HepG2 (cell line): ENCODE measurements around the gene PBX2. TPM values are rescaled to one million over a fixed set of nuclear protein-coding genes. Genes with fewer than 3 reads are reported as not detected.

Experiments used
- ATAC-seq: fragments of 200-7000 bp; cut with Tn5 transposase; 3 replicates; pipeline ENCODE4 v1.9.1; 2020; ENCODE audit warnings: mild to moderate bottlenecking, moderate library complexity
- BruUV-seq: library from RNA; stranded (reverse); fragments of 400-500 nt; replicated peaks from 2 replicates; lab custom pipeline; 2021; lab: Mats Ljungman, UMichigan
- CTCF ChIA-PET: fragments of 300-600 bp; formaldehyde crosslinking; extraction: SDS; loops from one replicate; lab custom pipeline; 2021; ENCODE audit warnings: low total read pairs, inconsistent platforms, low intra/inter-chr PET ratio; lab: Yijun Ruan, JAX
- POLR2A ChIA-PET: fragments of 350-600 bp; sonication (Branson Sonifier 250); formaldehyde crosslinking; loops from one replicate; lab custom pipeline; 2020; ENCODE audit warnings: antibody characterized with exemption, inconsistent platforms; lab: Yijun Ruan, JAX
- DNase-seq: peaks from one replicate; pipeline ENCODE4 v3.0.0-alpha.2; 2015; ENCODE audit warnings: low spot score
- FAIRE-seq: peaks from 3 replicates; lab custom pipeline; 2011; peaks lifted over from hg19 to GRCh38; lab: Jason Lieb, UNC
- H2AFZ ChIP-seq: one replicate; pipeline ENCODE4 v1.6.1; 2011; ENCODE audit warnings: low read length, inconsistent platforms
- H3K27ac ChIP-seq: fragments of 300-600 bp; 3 replicates; pipeline ENCODE4 v1.8.0; 2011; ENCODE audit warnings: mixed run types, mild to moderate bottlenecking, mixed read lengths, low read length, inconsistent platforms; ENCODE audit not compliant: insufficient read depth; ENCODE audit errors: extremely low read length
- H3K27me3 ChIP-seq, 2 experiments: fragments of 200-600 bp in 1 of 2; 2 replicates in 1 of 2; 3 replicates in 1 of 2; pipeline versions ENCODE4 v1.6.0 to v1.8.0; 2011; ENCODE audit warnings: low read length in 2 of 2, mild to moderate bottlenecking in 2 of 2, moderate library complexity in 2 of 2, inconsistent platforms in 1 of 2; ENCODE audit not compliant: insufficient read depth in 2 of 2, control insufficient read depth in 1 of 2
- H3K36me3 ChIP-seq, 2 experiments: fragments of 200-600 bp in 1 of 2; replicated peaks in 1 of 2; 2 replicates in 1 of 2; 3 replicates in 1 of 2; pipeline versions ENCODE4 v1.5.1 to v1.8.0; 2011; ENCODE audit warnings: low read length in 2 of 2, inconsistent platforms in 1 of 2; ENCODE audit not compliant: insufficient read depth in 2 of 2, control insufficient read depth in 1 of 2
- H3K4me1 ChIP-seq: 2 replicates; pipeline ENCODE4 v1.5.1; 2012; ENCODE audit warnings: low read length, inconsistent platforms; ENCODE audit not compliant: insufficient read depth
- H3K4me2 ChIP-seq: 2 replicates; pipeline ENCODE4 v1.6.0; 2011; ENCODE audit warnings: low read depth, low read length, inconsistent platforms
- H3K4me3 ChIP-seq, 3 experiments: fragments of 200-600 bp in 1 of 3; sonication (generic), shearing (Covaris generic) in 1 of 3; replicated peaks in 1 of 3; 2 replicates each; pipeline ENCODE4 v1.5.1; 2011 to 2016; ENCODE audit warnings: low read length in 3 of 3, inconsistent platforms in 2 of 3, low read depth in 2 of 3, mild to moderate bottlenecking in 2 of 3, control low read depth in 1 of 3, mixed read lengths in 1 of 3; ENCODE audit not compliant: insufficient read depth in 1 of 3
- H3K79me2 ChIP-seq: one replicate; pipeline ENCODE4 v1.6.1; 2011; ENCODE audit warnings: low read length, inconsistent platforms; ENCODE audit not compliant: insufficient read depth
- H3K9ac ChIP-seq: 2 replicates; pipeline ENCODE4 v1.6.0; 2011; ENCODE audit warnings: mild to moderate bottlenecking, low read depth, low read length, inconsistent platforms; ENCODE audit not compliant: insufficient read depth
- H3K9me3 ChIP-seq: 2 replicates; pipeline ENCODE4 v1.5.1; 2012; ENCODE audit warnings: mild to moderate bottlenecking, low read length
- H4K20me1 ChIP-seq: 2 replicates; pipeline ENCODE4 v1.6.0; 2011; ENCODE audit warnings: inconsistent platforms, mild to moderate bottlenecking, low read length, moderate library complexity; ENCODE audit not compliant: insufficient read depth
- ATRX ChIP-seq: sonication (generic); formaldehyde crosslinking; IDR thresholded peaks from 2 replicates; pipeline ENCODE4 v1.4.0; 2020; ENCODE audit warnings: missing genetic modification reagents, borderline replicate concordance
- GATAD2A ChIP-seq: IDR thresholded peaks from 2 replicates; pipeline ENCODE4 v1.6.1; 2016
- GZF1 ChIP-seq: sonication (generic); formaldehyde crosslinking; IDR thresholded peaks from 2 replicates; pipeline ENCODE4 v1.5.1; 2020; ENCODE audit warnings: mild to moderate bottlenecking, missing genetic modification reagents
- HDAC1 ChIP-seq: sonication (generic); formaldehyde crosslinking; IDR thresholded peaks from 2 replicates; pipeline ENCODE4 v1.5.1; 2020; ENCODE audit warnings: mild to moderate bottlenecking, missing genetic modification reagents
- NR2F2 ChIP-seq: IDR thresholded peaks from 2 replicates; pipeline ENCODE4 v1.6.1; 2012; ENCODE audit warnings: low read depth, inconsistent platforms, borderline replicate concordance
- PHF21A ChIP-seq: sonication (generic); formaldehyde crosslinking; IDR thresholded peaks from 2 replicates; pipeline ENCODE4 v1.5.0; 2020; ENCODE audit warnings: mild to moderate bottlenecking, missing genetic modification reagents
- PRPF4 ChIP-seq: fragments of 200-400 bp; formaldehyde crosslinking; IDR thresholded peaks from 2 replicates; pipeline ENCODE4 v1.6.1; 2016; ENCODE audit warnings: low read length, low read depth; ENCODE audit not compliant: poor library complexity, severe bottlenecking
- RELA ChIP-seq: sonication (generic); formaldehyde crosslinking; IDR thresholded peaks from 2 replicates; pipeline ENCODE4 v1.4.0; 2020; ENCODE audit warnings: missing genetic modification reagents
- RFXANK ChIP-seq: IDR thresholded peaks from 2 replicates; pipeline ENCODE4 v1.6.1; 2016
- SALL1 ChIP-seq: sonication (generic); formaldehyde crosslinking; IDR thresholded peaks from 2 replicates; pipeline ENCODE4 v1.8.0; 2022; ENCODE audit warnings: mild to moderate bottlenecking, missing genetic modification reagents
- SKI ChIP-seq: fragments of 450-650 bp; IDR thresholded peaks from one replicate; pipeline ENCODE4 v1.6.1; 2018; ENCODE audit warnings: mild to moderate bottlenecking; ENCODE audit not compliant: partially characterized antibody
- ZMYM4 ChIP-seq: sonication (generic); formaldehyde crosslinking; IDR thresholded peaks from 2 replicates; pipeline ENCODE4 v1.8.1; 2023; ENCODE audit warnings: mild to moderate bottlenecking, missing genetic modification reagents
- ZNF160 ChIP-seq: sonication (generic); formaldehyde crosslinking; IDR thresholded peaks from 2 replicates; pipeline ENCODE4 v1.8.0; 2022; ENCODE audit warnings: mild to moderate bottlenecking, inconsistent platforms, missing genetic modification reagents
- ZNF432 ChIP-seq: sonication (generic); formaldehyde crosslinking; IDR thresholded peaks from 2 replicates; pipeline ENCODE4 v1.5.0; 2020; ENCODE audit warnings: missing genetic modification reagents, mild to moderate bottlenecking, borderline replicate concordance
- ZNF607 ChIP-seq: sonication (generic); formaldehyde crosslinking; IDR thresholded peaks from 2 replicates; pipeline ENCODE4 v1.5.1; 2020; ENCODE audit warnings: missing genetic modification reagents, mild to moderate bottlenecking, borderline replicate concordance
- ZNF652 ChIP-seq: IDR thresholded peaks from 2 replicates; pipeline ENCODE4 v1.6.1; 2016; ENCODE audit warnings: low read depth, borderline replicate concordance
- WGBS: methylation state at CpG from one replicate; pipeline ENCODE4 v1.1.6; 2017; ENCODE audit warnings: low lambda C conversion rate; 5-methylcytosine and 5-hydroxymethylcytosine counted together
- in situ Hi-C: cut with HindIII; loops from 2 replicates; pipeline ENCODE4 v1.10.0; 2017; ENCODE audit warnings: low pct_unique_long_range_greater_than_20kb; ENCODE audit not compliant: extremely low pct_ligation_motif_present
- intact Hi-C: fragments of 100-400 bp; cut with micrococcal nuclease; formaldehyde crosslinking; loops from one replicate; pipeline ENCODE4 v1.10.0; 2022; ENCODE audit not compliant: unreplicated experiment
- polyA plus RNA-seq, 8 experiments: library from polyadenylated mRNA; depleted of rRNA in 3 of 8; stranded (reverse) in 7 of 8; unstranded in 1 of 8; fragments of >200 nt; fragmentation: Illumina TruSeq in 4 of 8; extraction: Trizol in 4 of 8; gene quantifications; 2 replicates each; pipeline versions ENCODE4 v1.2.1 to v1.2.3, GENCODE V29; 2011 to 2016; ENCODE audit warnings: low read depth in 4 of 8, missing spikeins in 1 of 8, mixed read lengths in 1 of 8; ENCODE audit not compliant: insufficient read depth in 1 of 8
- total RNA-seq, 5 experiments: library from RNA; depleted of rRNA; stranded (reverse); fragments of >200 nt; fragmentation: Illumina TruSeq; extraction: Trizol; gene quantifications; 2 replicates each; pipeline ENCODE4 v1.2.3, GENCODE V29; 2016; ENCODE audit warnings: low read depth in 1 of 5
- TF ChIP-seq, protein P1 (sequence below): sonication (generic); formaldehyde crosslinking; conservative IDR thresholded peaks from 2 replicates; pipeline ENCODE4 v1.4.0; 2020; ENCODE audit warnings: mild to moderate bottlenecking, missing genetic modification reagents, moderate library complexity
- TF ChIP-seq, protein P2 (sequence below): sonication (generic); formaldehyde crosslinking; conservative IDR thresholded peaks from 2 replicates; pipeline ENCODE4 v1.8.1; 2023; ENCODE audit warnings: missing genetic modification reagents
- TF ChIP-seq, protein P3 (sequence below): IDR thresholded peaks from 2 replicates; pipeline ENCODE4 v1.6.1; 2016; ENCODE audit warnings: mild to moderate bottlenecking, missing biosample characterization, missing genetic modification reagents

Gene PBX2
- total and polyA plus RNA-seq, 2 of the 13 experiments (the other 11 are each of a cell fraction or from before 2014, with no cell fraction given): 42.3 to 77.8 TPM

DNA sequence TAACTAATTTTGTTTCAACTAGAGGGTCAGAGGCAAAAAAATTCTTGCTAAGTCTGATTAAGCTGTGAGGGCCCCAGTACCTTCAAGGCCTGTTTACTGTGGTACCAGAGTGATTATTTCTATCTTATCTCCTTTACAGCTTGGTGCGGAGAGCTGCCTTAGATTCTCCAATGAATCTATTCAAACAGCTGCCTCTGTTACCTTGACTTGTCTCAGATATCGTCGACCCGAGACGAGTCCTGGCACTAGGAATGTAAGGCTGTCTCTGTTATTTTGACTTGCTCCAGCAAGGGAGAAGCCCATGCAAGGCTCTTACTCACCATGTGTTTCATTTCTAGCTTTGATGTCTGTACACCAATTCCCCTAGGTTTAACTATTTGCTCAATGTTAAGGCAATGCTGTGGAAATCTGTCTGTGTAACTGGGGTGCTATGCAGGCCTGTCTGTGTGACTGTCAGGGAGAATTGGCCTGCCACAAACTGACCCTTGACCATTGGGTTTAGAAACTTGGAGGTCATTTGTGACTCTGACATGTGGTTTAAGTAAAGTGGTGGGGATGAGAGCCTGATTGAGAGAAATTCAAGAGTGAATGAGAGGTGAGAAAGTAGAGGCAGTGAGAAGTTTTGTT lies 49.5 kb downstream of the PBX2 start:
- under 1% methylated on average over 5 of the region's 5 CpGs for WGBS
- H3K4me1 ChIP-seq: peaks cover 44% of the 10 kb centered on the region
- H2AFZ ChIP-seq: peak overlapping the region; percentile 59
- no peak for FAIRE-seq
- no peaks in the 10 kb centered on the region for H3K9me3 ChIP-seq
- H3K27me3 ChIP-seq: peaks cover 0 to under 1% of the 10 kb centered on the region in 2 experiments; a peak in 1 of 5 replicates
- no peak overlapping the region for H3K9ac ChIP-seq
- no peaks in the 10 kb centered on the region for H3K36me3 ChIP-seq
- ATAC-seq: peak; percentile 23; the same call in 2 of the 3 replicates
- BruUV-seq: no TSS peak
- ChIA-PET CTCF (no interaction called here), POLR2A (interaction anchor here (1.0 to 1.5 kb wide), 6 partner anchors 10 to 830 kb away, joined by 3 to 4 read pairs (median 4); partner anchors contain the start of genes ATF6B, FKBPL, PBX2 and PRRT1)
- intact Hi-C loops (no loop called here), in situ Hi-C loops (no loop called here)
- no peak overlapping the region for H3K4me3 ChIP-seq
- no peaks in the 10 kb centered on the region for H4K20me1 ChIP-seq
- H3K27ac ChIP-seq: peak overlapping the region; percentile 9
- DNase-seq: no peak
- peak overlapping the region; percentile 56 for H3K4me2 ChIP-seq
- TF ChIP-seq SALL1 (0 out of 2 replicates have a peak, but pooled peaks have one; percentile 10), GATAD2A (peak; percentile 34; the same call in 1 of the 2 replicates), ZNF607 (CRISPR knock-in tag) (no peak), RFXANK (CRISPR knock-in tag) (no peak), GZF1 (CRISPR knock-in tag) (no peak), HDAC1 (CRISPR knock-in tag) (peak; percentile 46), PHF21A (CRISPR knock-in tag) (0 out of 2 replicates have a peak, but pooled peaks have one; percentile 17), ZNF432 (no peak), PRPF4 (no peak), NR2F2 (no peak), ZNF652 (CRISPR knock-in tag) (peak; percentile 34; the same call in 1 of the 2 replicates), SKI (peak; percentile 84), RELA (CRISPR knock-in tag) (0 out of 2 replicates have a peak, but pooled peaks have one; percentile 17), ZNF160 (no peak), ATRX (CRISPR knock-in tag) (no peak), ZMYM4 (0 out of 2 replicates have a peak, but pooled peaks have one; percentile 24)
- TF ChIP-seq, protein P1, sequence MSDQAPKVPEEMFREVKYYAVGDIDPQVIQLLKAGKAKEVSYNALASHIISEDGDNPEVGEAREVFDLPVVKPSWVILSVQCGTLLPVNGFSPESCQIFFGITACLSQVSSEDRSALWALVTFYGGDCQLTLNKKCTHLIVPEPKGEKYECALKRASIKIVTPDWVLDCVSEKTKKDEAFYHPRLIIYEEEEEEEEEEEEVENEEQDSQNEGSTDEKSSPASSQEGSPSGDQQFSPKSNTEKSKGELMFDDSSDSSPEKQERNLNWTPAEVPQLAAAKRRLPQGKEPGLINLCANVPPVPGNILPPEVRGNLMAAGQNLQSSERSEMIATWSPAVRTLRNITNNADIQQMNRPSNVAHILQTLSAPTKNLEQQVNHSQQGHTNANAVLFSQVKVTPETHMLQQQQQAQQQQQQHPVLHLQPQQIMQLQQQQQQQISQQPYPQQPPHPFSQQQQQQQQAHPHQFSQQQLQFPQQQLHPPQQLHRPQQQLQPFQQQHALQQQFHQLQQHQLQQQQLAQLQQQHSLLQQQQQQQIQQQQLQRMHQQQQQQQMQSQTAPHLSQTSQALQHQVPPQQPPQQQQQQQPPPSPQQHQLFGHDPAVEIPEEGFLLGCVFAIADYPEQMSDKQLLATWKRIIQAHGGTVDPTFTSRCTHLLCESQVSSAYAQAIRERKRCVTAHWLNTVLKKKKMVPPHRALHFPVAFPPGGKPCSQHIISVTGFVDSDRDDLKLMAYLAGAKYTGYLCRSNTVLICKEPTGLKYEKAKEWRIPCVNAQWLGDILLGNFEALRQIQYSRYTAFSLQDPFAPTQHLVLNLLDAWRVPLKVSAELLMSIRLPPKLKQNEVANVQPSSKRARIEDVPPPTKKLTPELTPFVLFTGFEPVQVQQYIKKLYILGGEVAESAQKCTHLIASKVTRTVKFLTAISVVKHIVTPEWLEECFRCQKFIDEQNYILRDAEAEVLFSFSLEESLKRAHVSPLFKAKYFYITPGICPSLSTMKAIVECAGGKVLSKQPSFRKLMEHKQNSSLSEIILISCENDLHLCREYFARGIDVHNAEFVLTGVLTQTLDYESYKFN (CRISPR knock-in tag): 0 out of 2 replicates have a peak, but pooled peaks have one; percentile 19
- TF ChIP-seq, protein P2, sequence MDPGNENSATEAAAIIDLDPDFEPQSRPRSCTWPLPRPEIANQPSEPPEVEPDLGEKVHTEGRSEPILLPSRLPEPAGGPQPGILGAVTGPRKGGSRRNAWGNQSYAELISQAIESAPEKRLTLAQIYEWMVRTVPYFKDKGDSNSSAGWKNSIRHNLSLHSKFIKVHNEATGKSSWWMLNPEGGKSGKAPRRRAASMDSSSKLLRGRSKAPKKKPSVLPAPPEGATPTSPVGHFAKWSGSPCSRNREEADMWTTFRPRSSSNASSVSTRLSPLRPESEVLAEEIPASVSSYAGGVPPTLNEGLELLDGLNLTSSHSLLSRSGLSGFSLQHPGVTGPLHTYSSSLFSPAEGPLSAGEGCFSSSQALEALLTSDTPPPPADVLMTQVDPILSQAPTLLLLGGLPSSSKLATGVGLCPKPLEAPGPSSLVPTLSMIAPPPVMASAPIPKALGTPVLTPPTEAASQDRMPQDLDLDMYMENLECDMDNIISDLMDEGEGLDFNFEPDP: 0 out of 2 replicates have a peak, but pooled peaks have one; percentile 75
- TF ChIP-seq, protein P3, sequence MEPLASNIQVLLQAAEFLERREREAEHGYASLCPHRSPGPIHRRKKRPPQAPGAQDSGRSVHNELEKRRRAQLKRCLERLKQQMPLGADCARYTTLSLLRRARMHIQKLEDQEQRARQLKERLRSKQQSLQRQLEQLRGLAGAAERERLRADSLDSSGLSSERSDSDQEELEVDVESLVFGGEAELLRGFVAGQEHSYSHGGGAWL (CRISPR knock-in tag): no peak
- no peaks in the 10 kb centered on the region for H3K79me2 ChIP-seq
